Measurements from ENCODE around the gene PPCS.
"Not testable (repeated sequence)": the region's sequence is repeated elsewhere in the genome, so short reads cannot be mapped to it uniquely, and the experiment has no call there.

PPCS gene

DNA sequence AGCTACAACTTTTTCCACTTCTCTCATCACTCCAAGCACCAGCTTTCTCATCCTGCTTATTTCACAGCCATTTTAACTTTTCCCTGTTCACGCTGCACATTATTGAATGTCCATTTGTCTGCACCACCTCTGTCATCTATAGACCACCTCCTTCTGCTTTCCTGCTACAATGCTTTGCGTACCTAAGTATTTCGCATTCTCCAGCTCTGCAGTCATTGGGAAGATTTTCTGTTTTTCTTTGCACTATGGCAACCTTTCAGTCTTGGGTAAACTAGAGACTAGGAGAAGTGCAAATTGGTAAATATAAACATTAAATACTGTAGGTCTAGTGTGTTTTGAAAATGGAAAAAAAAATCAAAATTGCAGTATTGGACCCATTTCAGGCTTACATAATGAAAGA, 7.6 kb downstream of the PPCS start:
- H3K4me2 ChIP-seq: peak overlapping the region; percentile 80 to 97 (median 89)

DNA sequence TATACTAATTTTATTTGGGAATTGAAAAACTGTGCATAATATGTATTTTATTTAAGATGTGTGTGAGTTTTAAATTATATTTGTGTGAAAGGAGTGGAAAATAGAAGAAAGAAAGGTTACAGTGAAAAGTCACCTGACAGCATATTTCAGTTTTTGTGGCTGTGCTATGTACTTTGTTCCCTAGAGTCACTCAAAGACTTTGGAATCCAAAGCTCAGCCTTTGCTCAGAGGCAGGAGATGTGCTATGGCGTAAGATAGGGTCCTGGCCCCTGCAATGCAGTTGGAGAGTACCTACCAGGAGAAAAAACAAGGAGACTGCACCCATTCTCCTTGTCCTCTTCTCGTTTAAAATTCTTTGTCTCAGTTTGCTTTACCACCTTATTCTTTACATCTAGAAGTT, 9.7 kb downstream of the PPCS start:
- H3K4me1 ChIP-seq: peaks cover 17 to 26% (median 23%) of the 10 kb centered on the region in 10 experiments
- no peak overlapping the region for H3K9ac ChIP-seq
- H3K4me2 ChIP-seq: no peak overlapping the region
- H3K9me3 ChIP-seq (replicated peaks in 1 of 11): no peaks in the 10 kb centered on the region
- no peak overlapping the region for H3K27ac ChIP-seq
- no peaks in the 10 kb centered on the region for H4K20me1 ChIP-seq
- H3K36me3 ChIP-seq: peaks cover 0 to 9% (median 3%) of the 10 kb centered on the region in 11 experiments; a peak in 12 of 22 replicates
- TF ChIP-seq Cebpa-rat (IDR thresholded peaks at IDR 0.05): no peak
- no peak overlapping the region for H3K4me3 ChIP-seq
- peaks cover 0 to 14% (median 10%) of the 10 kb centered on the region in 11 experiments; a peak in 10 of 22 replicates for H3K27me3 ChIP-seq

More for the DNA sequence above, 7.6 kb downstream of the PPCS start:
- H3K9me3 ChIP-seq (replicated peaks in 1 of 11): no peaks in the 10 kb centered on the region
- peaks cover 19 to 30% (median 24%) of the 10 kb centered on the region in 11 experiments for H3K36me3 ChIP-seq
- H3K9ac ChIP-seq: peak overlapping the region in 3 of 11 experiments; percentile 35 to 71 (median 58); a peak in 2 of 22 replicates
- peak overlapping the region in 9 of 10 experiments; percentile 61 to 81 (median 70); a peak in 12 of 20 replicates for H3K4me3 ChIP-seq
- no peaks in the 10 kb centered on the region; a peak in 1 of 22 replicates for H4K20me1 ChIP-seq
- no peak overlapping the region for H3K27ac ChIP-seq
- H3K4me1 ChIP-seq: peaks cover 22 to 30% (median 27%) of the 10 kb centered on the region in 10 experiments
- peaks cover 0 to 14% (median 10%) of the 10 kb centered on the region in 11 experiments; a peak in 10 of 22 replicates for H3K27me3 ChIP-seq
- no peak for TF ChIP-seq Cebpa-rat (IDR thresholded peaks at IDR 0.05)

DNA sequence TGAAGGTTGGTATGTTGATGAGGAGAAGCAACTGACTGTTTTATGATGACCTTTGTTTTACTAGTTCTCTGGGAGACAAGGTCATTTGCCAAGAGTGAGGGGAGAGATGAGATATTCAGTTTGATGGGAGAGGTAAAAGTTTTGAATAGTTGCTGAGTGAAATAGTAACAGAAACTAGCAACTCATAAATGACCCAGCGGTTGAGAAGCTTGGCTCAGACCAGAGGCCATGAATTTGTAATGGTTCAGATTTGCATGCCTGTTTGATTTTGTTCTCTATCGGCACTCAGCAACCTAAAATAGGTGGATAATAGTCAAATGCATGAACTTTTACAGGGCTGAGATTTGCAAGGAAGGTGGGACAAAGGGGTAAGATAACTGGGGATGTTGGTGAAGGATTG, 13.4 kb downstream of the PPCS start:
- Histone ChIP-seq H3K27me3 (no peaks in the 10 kb centered on the region), H3K27ac (no peak overlapping the region), H3K4me1 (peaks cover 0 to 5% (median 0%) of the 10 kb centered on the region in 10 experiments; a peak in 2 of 20 replicates), H3K9ac (no peak overlapping the region), H3K4me2 (no peak overlapping the region), H3K9me3 (replicated peaks in 1 of 11) (no peaks in the 10 kb centered on the region), H4K20me1 (no peaks in the 10 kb centered on the region), H3K36me3 (no peaks in the 10 kb centered on the region; a peak in 1 of 22 replicates), H3K4me3 (no peak overlapping the region)
- TF ChIP-seq Cebpa-rat (IDR thresholded peaks at IDR 0.05): no peak

DNA sequence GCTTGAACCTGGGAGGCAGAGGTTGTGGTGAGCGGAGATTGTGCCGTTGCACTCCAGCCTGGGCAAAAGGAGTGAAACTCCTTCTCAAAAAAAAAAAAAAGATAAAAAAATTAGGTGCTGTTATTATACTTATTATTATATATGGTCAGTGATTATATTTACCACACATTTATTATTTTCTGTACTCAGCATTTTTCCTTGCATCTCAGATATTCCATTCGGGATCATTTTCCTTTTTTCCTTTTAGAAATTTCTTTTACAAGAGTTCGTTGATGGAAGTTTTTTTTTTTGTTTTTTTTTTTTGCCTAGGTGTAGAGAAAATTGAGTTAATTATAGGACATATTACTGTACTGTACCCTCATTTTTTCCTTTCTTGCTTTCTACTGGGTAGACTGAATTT, 20.3 kb downstream of the PPCS start:
- no peaks in the 10 kb centered on the region for H4K20me1 ChIP-seq
- no peak overlapping the region for H3K27ac ChIP-seq
- no peaks in the 10 kb centered on the region for H3K9me3 ChIP-seq (replicated peaks in 1 of 11)
- H3K9ac ChIP-seq: no peak overlapping the region
- no peak overlapping the region for H3K4me3 ChIP-seq
- H3K27me3 ChIP-seq: no peaks in the 10 kb centered on the region
- TF ChIP-seq Cebpa-rat (IDR thresholded peaks at IDR 0.05): no peak
- peaks cover 0 to 10% (median 5%) of the 10 kb centered on the region in 11 experiments; a peak in 6 of 22 replicates for H3K36me3 ChIP-seq
- H3K4me1 ChIP-seq: peaks cover 0 to 13% (median 0%) of the 10 kb centered on the region in 10 experiments; a peak in 3 of 20 replicates
- no peak overlapping the region for H3K4me2 ChIP-seq

DNA sequence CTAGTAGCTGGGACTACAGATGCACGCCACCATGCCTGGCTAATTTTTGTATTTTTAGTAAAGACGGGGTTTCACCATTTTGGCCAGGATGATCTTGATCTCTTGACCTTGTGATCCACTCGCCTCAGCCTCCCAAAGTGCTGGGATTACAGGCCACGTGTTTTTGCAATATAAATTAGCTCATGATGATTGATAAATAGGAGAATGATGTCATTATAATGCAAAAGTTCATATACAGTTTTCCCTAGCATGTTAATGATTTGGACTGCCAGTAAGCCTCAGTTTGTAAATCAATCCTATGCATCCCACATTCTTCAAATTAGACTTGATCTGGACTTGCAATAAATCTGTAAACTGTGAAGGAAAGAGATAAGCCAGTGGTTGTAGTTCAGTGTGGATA, 21.0 kb downstream of the PPCS start:
- H3K4me1 ChIP-seq: peaks cover 0 to 13% (median 0%) of the 10 kb centered on the region in 10 experiments; a peak in 3 of 20 replicates
- not testable (repeated sequence) for H3K27me3 ChIP-seq; H3K36me3 ChIP-seq; H3K9ac ChIP-seq; H3K4me3 ChIP-seq; H3K9me3 ChIP-seq (replicated peaks in 1 of 11); H3K4me2 ChIP-seq; H3K27ac ChIP-seq; H4K20me1 ChIP-seq

DNA sequence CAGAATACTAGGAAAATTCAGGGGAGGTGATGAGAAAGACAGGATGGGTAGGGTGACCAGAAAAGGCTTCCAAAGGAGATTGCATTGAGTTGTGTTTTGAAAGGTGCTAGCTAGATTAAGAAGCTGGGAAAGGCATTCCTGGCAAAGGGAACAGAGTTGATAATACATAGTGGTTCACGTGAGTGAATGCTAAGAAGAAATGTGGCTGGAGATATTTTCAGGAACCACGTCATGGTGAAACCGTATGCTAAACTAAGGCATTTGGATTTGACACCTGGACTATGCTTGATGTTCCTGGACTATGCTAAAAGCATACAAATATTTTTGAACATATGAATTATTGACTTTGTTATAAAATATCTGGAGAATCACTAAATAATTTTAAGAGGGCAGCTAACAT, 21.4 kb downstream of the PPCS start:
- H3K9me3 ChIP-seq (replicated peaks in 1 of 11): no peaks in the 10 kb centered on the region
- H3K4me3 ChIP-seq: no peak overlapping the region
- H3K27me3 ChIP-seq: no peaks in the 10 kb centered on the region
- no peaks in the 10 kb centered on the region for H4K20me1 ChIP-seq
- H3K4me2 ChIP-seq: no peak overlapping the region
- peaks cover 0 to 13% (median 0%) of the 10 kb centered on the region in 10 experiments; a peak in 3 of 20 replicates for H3K4me1 ChIP-seq
- H3K9ac ChIP-seq: no peak overlapping the region
- no peak for TF ChIP-seq Cebpa-rat (IDR thresholded peaks at IDR 0.05)
- H3K27ac ChIP-seq: no peak overlapping the region
- peaks cover 0 to 10% (median 5%) of the 10 kb centered on the region in 11 experiments; a peak in 6 of 22 replicates for H3K36me3 ChIP-seq

DNA sequence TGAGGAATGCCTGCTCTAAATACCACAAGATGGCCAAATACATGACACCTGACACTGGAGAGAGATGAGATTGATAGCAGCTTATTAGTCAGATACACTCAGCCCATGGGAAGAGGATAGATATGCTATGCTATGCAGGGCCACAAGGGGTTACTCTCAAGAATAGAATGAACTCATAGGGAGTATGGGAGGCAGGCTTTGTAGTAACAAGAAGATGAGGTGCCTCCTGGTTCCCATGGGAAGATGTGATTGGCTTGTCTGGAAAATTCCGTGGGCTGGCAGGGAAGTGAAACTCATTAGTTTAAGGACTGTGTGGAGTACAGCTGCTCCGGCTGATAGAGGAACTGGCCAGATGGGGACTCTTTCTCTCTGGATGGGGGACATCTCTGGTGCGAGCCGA, 23.3 kb downstream of the PPCS start:
- no peak overlapping the region for H3K27ac ChIP-seq
- no peak overlapping the region for H3K9ac ChIP-seq
- no peaks in the 10 kb centered on the region for H4K20me1 ChIP-seq
- no peaks in the 10 kb centered on the region for H3K27me3 ChIP-seq
- peaks cover 0 to 10% (median 5%) of the 10 kb centered on the region in 11 experiments; a peak in 5 of 22 replicates for H3K36me3 ChIP-seq
- H3K4me3 ChIP-seq: no peak overlapping the region
- no peaks in the 10 kb centered on the region for H3K9me3 ChIP-seq (replicated peaks in 1 of 11)
- H3K4me2 ChIP-seq: peak overlapping the region in 2 of 11 experiments; percentile 3 to 28; a peak in 1 of 22 replicates
- H3K4me1 ChIP-seq: peaks cover 0 to 8% (median 0%) of the 10 kb centered on the region in 10 experiments; a peak in 3 of 20 replicates
- TF ChIP-seq Cebpa-rat (IDR thresholded peaks at IDR 0.05): no peak

DNA sequence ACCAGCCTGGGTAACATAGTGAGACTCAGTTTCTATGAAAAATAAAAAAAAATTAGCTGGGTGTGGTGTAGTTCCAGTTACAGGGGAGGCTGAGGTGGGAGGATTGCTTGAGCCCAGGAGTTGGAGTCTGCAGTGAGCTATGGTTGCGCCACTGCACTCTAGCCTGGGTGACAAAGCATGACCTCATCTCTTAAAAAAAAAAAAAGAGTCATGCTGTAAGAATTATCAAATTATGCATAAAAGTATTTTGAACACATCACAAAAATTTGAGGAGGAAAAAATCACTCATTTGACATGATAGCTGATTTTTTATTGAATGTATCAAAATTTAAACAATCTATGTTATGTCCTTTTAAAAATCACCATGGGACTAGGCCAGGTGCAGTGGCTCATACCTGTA, 24.6 kb downstream of the PPCS start:
- TF ChIP-seq Cebpa-rat (IDR thresholded peaks at IDR 0.05): no peak
- Histone ChIP-seq H3K4me3 (no peak overlapping the region), H3K27me3 (no peaks in the 10 kb centered on the region), H3K9ac (no peak overlapping the region), H3K9me3 (replicated peaks in 1 of 11) (no peaks in the 10 kb centered on the region), H3K36me3 (peaks cover 0 to 10% (median 5%) of the 10 kb centered on the region in 11 experiments; a peak in 5 of 22 replicates), H4K20me1 (no peaks in the 10 kb centered on the region), H3K27ac (no peak overlapping the region), H3K4me1 (peaks cover 0 to 8% (median 0%) of the 10 kb centered on the region in 10 experiments; a peak in 3 of 20 replicates), H3K4me2 (no peak overlapping the region)

DNA sequence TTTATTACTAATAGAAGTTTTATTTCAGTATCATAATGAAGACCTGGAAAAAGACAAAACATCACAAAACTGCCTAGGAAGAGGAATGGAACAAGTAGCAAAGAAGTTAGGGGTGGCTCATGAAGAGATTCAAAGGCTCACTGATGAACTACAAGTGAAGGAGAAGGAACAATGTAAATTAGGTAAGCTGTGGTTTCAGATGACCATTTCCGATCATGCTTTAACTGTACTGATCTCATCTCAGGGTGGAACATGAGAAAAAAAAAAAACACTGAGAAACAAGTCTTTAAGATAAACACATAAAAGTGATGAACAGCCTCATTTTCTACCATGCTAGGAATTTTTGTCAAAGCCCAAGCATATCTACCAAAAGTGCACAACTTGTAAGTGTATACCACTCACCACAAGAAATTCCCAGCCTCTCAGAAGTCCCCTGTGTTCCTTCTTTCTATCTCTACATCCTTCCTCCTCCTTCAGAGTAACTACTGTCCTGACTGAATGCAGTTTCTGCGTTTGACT, 26.4 kb downstream of the PPCS start:
- Histone ChIP-seq H3K27ac (no peak overlapping the region), H3K4me1 (peaks cover 0 to 8% (median 0%) of the 10 kb centered on the region in 10 experiments; a peak in 3 of 20 replicates)
- TF ChIP-seq Cebpa-rat (IDR thresholded peaks at IDR 0.05): no peak

DNA sequence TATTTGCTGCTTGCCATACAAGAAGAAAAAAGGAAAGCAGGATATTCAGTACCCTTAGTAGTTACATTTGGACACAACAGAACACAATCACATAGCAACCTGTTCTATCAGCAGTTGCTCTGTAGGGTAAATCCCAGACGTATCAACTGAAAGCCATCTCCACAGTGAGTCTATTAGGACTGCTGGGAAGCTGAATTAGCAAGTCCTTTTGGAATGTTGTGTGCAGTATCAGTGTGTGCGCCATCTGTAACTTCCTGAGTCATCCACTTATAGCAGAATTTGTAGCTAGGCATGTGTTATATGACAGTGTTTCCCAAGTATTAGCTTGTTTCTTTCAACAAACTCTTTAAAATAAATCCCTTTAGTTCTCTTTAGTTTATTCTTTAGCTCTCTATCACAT, 28.0 kb downstream of the PPCS start:
- H3K4me3 ChIP-seq: no peak overlapping the region
- TF ChIP-seq Cebpa-rat (IDR thresholded peaks at IDR 0.05): no peak
- H3K27ac ChIP-seq: no peak overlapping the region
- H4K20me1 ChIP-seq: no peaks in the 10 kb centered on the region
- H3K27me3 ChIP-seq: no peaks in the 10 kb centered on the region
- H3K36me3 ChIP-seq: peaks cover 0 to 10% (median 5%) of the 10 kb centered on the region in 11 experiments; a peak in 5 of 22 replicates
- H3K9ac ChIP-seq: no peak overlapping the region
- H3K9me3 ChIP-seq (replicated peaks in 1 of 11): no peaks in the 10 kb centered on the region
- peaks cover 0 to 5% (median 0%) of the 10 kb centered on the region in 10 experiments; a peak in 3 of 20 replicates for H3K4me1 ChIP-seq
- H3K4me2 ChIP-seq: no peak overlapping the region

More for the DNA sequence above, 26.4 kb downstream of the PPCS start:
- Histone ChIP-seq H3K4me2 (no peak overlapping the region), H3K36me3 (peaks cover 0 to 10% (median 5%) of the 10 kb centered on the region in 11 experiments; a peak in 5 of 22 replicates), H4K20me1 (no peaks in the 10 kb centered on the region), H3K9ac (no peak overlapping the region), H3K9me3 (replicated peaks in 1 of 11) (no peaks in the 10 kb centered on the region), H3K27me3 (no peaks in the 10 kb centered on the region), H3K4me3 (no peak overlapping the region)
